Activated CD8-positive, alpha-beta T cell treated with anti-CD3 and anti-CD28 coated beads, Interleukin-2, amount 10 ng/mL, durations not matched to agents 7 days and 5 days (primary cell): Measurements from ENCODE around the gene PRKD1. TPM values are rescaled to one million over a fixed set of nuclear protein-coding genes. Genes with fewer than 3 reads are reported as not detected.

ENCODE experiments used
- ATAC-seq: fragments of 150-1000 bp; cut with Tn5 transposase; one replicate; pipeline ENCODE4 v1.10.0; 2021; ENCODE audit warnings: moderate library complexity
- CTCF ChIA-PET: fragments of 350-600 bp; sonication (Branson Sonifier 250); formaldehyde crosslinking; loops from one replicate; lab custom pipeline; 2021; ENCODE audit warnings: antibody characterized with exemption; lab: Charles Lee
- POLR2A ChIA-PET: fragments of 350-600 bp; sonication (Branson Sonifier 250); formaldehyde crosslinking; loops from one replicate; lab custom pipeline; 2021; ENCODE audit warnings: antibody characterized with exemption; lab: Charles Lee
- DNase-seq: peaks from one replicate; pipeline ENCODE4 v3.0.0-alpha.2; 2020
- H3K27ac Mint-ChIP-seq: one replicate; pipeline ENCODE4 v1.8.0; 2021; ENCODE audit warnings: mild to moderate bottlenecking, mixed read lengths
- H3K27me3 Mint-ChIP-seq: one replicate; pipeline ENCODE4 v1.8.0; 2021; ENCODE audit warnings: low read depth, mixed read lengths
- H3K36me3 Mint-ChIP-seq: one replicate; pipeline ENCODE4 v1.8.0; 2021; ENCODE audit warnings: low read depth, mixed read lengths
- H3K4me1 Mint-ChIP-seq: one replicate; pipeline ENCODE4 v1.8.0; 2021; ENCODE audit warnings: low read depth, mixed read lengths
- H3K4me3 Mint-ChIP-seq: one replicate; pipeline ENCODE4 v1.8.0; 2021; ENCODE audit warnings: mild to moderate bottlenecking, mixed read lengths
- H3K9me3 Mint-ChIP-seq: one replicate; pipeline ENCODE4 v1.8.0; 2022; ENCODE audit warnings: mixed read lengths; ENCODE audit not compliant: insufficient read depth
- total RNA-seq, 2 experiments: library from RNA; stranded (reverse); gene quantifications; one replicate each; pipeline ENCODE4 v1.2.3, GENCODE V29; 2021

PRKD1 gene
- total RNA-seq, 2 experiments from 2014 or later, result not detected

- DNase-seq (no peak), ATAC-seq (no peak)
Measured at GRCh38 chr14:29601616-29602015, 326.0 kb downstream of the PRKD1 start.

GRCh38 chr14:29587761-29588470 is 339.7 kb downstream of the PRKD1 start:
- no peaks in the 10 kb centered on the region for H3K4me1 Mint-ChIP-seq
- POLR2A ChIA-PET, result no interaction called here
- H3K27ac Mint-ChIP-seq, result no peak overlapping the region
- peaks cover 5% of the 10 kb centered on the region for H3K9me3 Mint-ChIP-seq
- H3K27me3 Mint-ChIP-seq, result no peaks in the 10 kb centered on the region
- no peak overlapping the region for H3K4me3 Mint-ChIP-seq
- no peaks in the 10 kb centered on the region for H3K36me3 Mint-ChIP-seq
- ATAC-seq (no peak), DNase-seq (no peak)
- CTCF ChIA-PET, result no interaction called here

More at GRCh38 chr14:29601616-29602015, 326.0 kb downstream of the PRKD1 start:
- H3K36me3 Mint-ChIP-seq, result no peaks in the 10 kb centered on the region
- no peaks in the 10 kb centered on the region for H3K4me1 Mint-ChIP-seq
- no peak overlapping the region for H3K4me3 Mint-ChIP-seq
- ChIA-PET POLR2A (no interaction called here), CTCF (no interaction called here)
- H3K27me3 Mint-ChIP-seq, result no peaks in the 10 kb centered on the region
- H3K9me3 Mint-ChIP-seq, result peaks cover 10% of the 10 kb centered on the region
- no peak overlapping the region for H3K27ac Mint-ChIP-seq

DNA sequence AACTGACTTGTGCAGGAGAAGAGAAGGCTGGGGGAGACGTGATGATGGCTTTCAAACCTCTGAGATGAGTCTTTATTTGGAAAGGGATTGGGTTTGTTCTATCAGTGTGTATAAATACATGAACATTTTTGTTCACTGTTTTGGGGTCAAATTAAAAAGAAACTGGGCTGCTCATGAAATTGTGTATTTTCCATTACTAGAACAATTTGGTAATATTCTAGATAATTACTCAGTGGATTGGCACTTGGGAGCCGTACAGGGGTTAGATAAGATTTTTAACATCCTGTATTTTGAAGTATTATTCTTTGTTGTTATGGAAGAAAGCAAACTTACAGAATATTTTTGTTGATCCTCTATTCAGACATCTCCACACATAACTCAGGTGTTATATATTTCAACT is 340.6 kb downstream of the PRKD1 start:
- Mint-ChIP-seq H3K36me3 (no peaks in the 10 kb centered on the region), H3K4me3 (no peak overlapping the region), H3K9me3 (peaks cover 5% of the 10 kb centered on the region), H3K4me1 (no peaks in the 10 kb centered on the region), H3K27ac (no peak overlapping the region), H3K27me3 (no peaks in the 10 kb centered on the region)
- CTCF ChIA-PET, result no interaction called here
- ATAC-seq, result no peak
- POLR2A ChIA-PET, result no interaction called here
- no peak for DNase-seq

- H3K27ac Mint-ChIP-seq, result no peak overlapping the region
- H3K36me3 Mint-ChIP-seq, result no peaks in the 10 kb centered on the region
- DNase-seq, result no peak
- no peak for ATAC-seq
- H3K27me3 Mint-ChIP-seq, result no peaks in the 10 kb centered on the region
- peaks cover under 1% of the 10 kb centered on the region for H3K9me3 Mint-ChIP-seq
- CTCF ChIA-PET, result no interaction called here
- no peaks in the 10 kb centered on the region for H3K4me1 Mint-ChIP-seq
- POLR2A ChIA-PET, result no interaction called here
- H3K4me3 Mint-ChIP-seq, result no peak overlapping the region
Measured at GRCh38 chr14:29584992-29585391, 342.7 kb downstream of the PRKD1 start.

GRCh38 chr14:29580763-29581162 is 346.9 kb downstream of the PRKD1 start:
- ChIA-PET POLR2A (no interaction called here), CTCF (no interaction called here)
- no peaks in the 10 kb centered on the region for H3K36me3 Mint-ChIP-seq
- DNase-seq (no peak), ATAC-seq (no peak)
- H3K4me1 Mint-ChIP-seq, result no peaks in the 10 kb centered on the region
- H3K4me3 Mint-ChIP-seq, result no peak overlapping the region
- H3K27ac Mint-ChIP-seq, result no peak overlapping the region
- no peaks in the 10 kb centered on the region for H3K27me3 Mint-ChIP-seq
- no peaks in the 10 kb centered on the region for H3K9me3 Mint-ChIP-seq

DNA sequence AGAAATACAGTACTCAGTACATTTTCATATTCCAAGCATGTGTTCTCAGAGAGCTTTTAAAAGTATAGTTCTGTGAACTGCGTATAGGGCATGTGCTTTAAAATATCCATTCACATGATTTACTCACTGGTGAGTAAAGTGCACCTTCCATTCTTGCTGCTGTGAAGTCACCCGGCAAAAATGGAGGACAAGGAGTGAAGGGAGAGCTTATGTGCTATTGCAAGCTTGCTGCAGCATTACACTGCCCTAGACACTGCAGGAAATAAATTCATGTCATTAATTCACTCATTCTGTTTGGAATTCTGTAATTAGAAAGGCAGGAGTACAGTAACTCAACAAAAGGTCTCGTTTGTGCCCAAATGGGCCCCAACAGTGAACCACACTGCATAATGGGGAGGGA is 347.8 kb downstream of the PRKD1 start:
- Mint-ChIP-seq H3K36me3 (no peaks in the 10 kb centered on the region), H3K4me1 (no peaks in the 10 kb centered on the region), H3K27me3 (no peaks in the 10 kb centered on the region), H3K27ac (no peak overlapping the region), H3K4me3 (no peak overlapping the region), H3K9me3 (no peaks in the 10 kb centered on the region)
- ATAC-seq (no peak), DNase-seq (no peak)
- ChIA-PET POLR2A (no interaction called here), CTCF (no interaction called here)

DNA sequence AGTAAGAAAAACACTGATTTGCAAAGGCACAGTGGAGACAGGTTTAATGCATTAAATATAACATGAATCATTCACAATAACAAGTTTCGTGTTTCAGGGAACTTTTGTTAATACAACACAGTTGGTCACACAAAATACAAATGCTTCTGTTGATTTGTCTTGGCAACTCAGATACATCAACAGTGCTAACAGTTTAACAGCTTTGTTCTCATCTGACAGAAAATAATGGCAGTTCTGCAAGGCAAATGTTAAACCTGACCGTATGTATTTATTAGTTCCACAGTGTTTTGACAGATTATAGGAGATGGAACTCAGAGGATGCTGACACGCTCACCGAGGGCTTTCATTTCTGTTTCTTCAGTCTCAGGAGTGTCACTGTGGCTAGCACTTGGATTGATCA is 350.7 kb downstream of the PRKD1 start:
- no peak overlapping the region for H3K4me3 Mint-ChIP-seq
- DNase-seq, result no peak
- no peaks in the 10 kb centered on the region for H3K4me1 Mint-ChIP-seq
- ATAC-seq, result no peak
- CTCF ChIA-PET, result no interaction called here
- no peaks in the 10 kb centered on the region for H3K36me3 Mint-ChIP-seq
- H3K27me3 Mint-ChIP-seq, result no peaks in the 10 kb centered on the region
- POLR2A ChIA-PET, result no interaction called here
- no peaks in the 10 kb centered on the region for H3K9me3 Mint-ChIP-seq
- H3K27ac Mint-ChIP-seq, result no peak overlapping the region

DNA sequence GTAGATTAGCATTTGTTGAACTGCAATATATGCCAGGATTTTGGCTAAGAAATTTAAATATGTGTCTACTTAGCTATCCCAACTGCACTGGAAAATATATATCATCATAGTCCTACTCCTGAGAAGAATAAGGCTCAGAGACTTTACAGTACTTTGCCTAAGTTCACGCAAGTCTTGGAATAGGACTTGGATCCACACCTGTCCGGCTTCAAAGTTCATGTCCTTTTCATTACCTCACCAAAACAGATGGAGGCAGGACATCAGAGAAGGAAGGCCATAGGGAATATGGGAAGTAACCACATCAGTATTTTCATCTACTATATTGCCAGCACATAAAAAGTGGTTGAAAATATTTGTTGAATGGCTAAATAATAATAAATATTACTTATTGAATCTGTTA is 358.5 kb downstream of the PRKD1 start:
- H3K27me3 Mint-ChIP-seq, result no peaks in the 10 kb centered on the region
- H3K27ac Mint-ChIP-seq, result no peak overlapping the region
- H3K36me3 Mint-ChIP-seq, result no peaks in the 10 kb centered on the region
- CTCF ChIA-PET, result no interaction called here
- no peaks in the 10 kb centered on the region for H3K4me1 Mint-ChIP-seq
- no peak for DNase-seq
- H3K9me3 Mint-ChIP-seq, result peaks cover 20% of the 10 kb centered on the region
- H3K4me3 Mint-ChIP-seq, result no peak overlapping the region
- POLR2A ChIA-PET, result no interaction called here
- ATAC-seq, result no peak

- H3K36me3 Mint-ChIP-seq, result no peaks in the 10 kb centered on the region
Measured at GRCh38 chr14:29566194-29566593, 361.5 kb downstream of the PRKD1 start.

GRCh38 chr14:29558516-29558915 is 369.1 kb downstream of the PRKD1 start:
- H3K4me3 Mint-ChIP-seq, result no peak overlapping the region

More at GRCh38 chr14:29566194-29566593, 361.5 kb downstream of the PRKD1 start:
- ATAC-seq (no peak), DNase-seq (no peak)
- Mint-ChIP-seq H3K4me1 (no peaks in the 10 kb centered on the region), H3K9me3 (peaks cover 23% of the 10 kb centered on the region), H3K27me3 (no peaks in the 10 kb centered on the region), H3K27ac (no peak overlapping the region), H3K4me3 (no peak overlapping the region)
- ChIA-PET POLR2A (no interaction called here), CTCF (no interaction called here)

GRCh38 chr14:29554335-29554734 is 373.3 kb downstream of the PRKD1 start:
- Mint-ChIP-seq H3K4me1 (no peaks in the 10 kb centered on the region), H3K27ac (no peak overlapping the region), H3K9me3 (peaks cover 4% of the 10 kb centered on the region), H3K36me3 (no peaks in the 10 kb centered on the region), H3K27me3 (no peaks in the 10 kb centered on the region), H3K4me3 (no peak overlapping the region)
- ChIA-PET CTCF (no interaction called here), POLR2A (no interaction called here)
- no peak for ATAC-seq
- DNase-seq, result no peak

More at GRCh38 chr14:29558516-29558915, 369.1 kb downstream of the PRKD1 start:
- POLR2A ChIA-PET, result no interaction called here
- DNase-seq, result no peak
- ATAC-seq, result no peak
- H3K9me3 Mint-ChIP-seq, result peaks cover 13% of the 10 kb centered on the region
- no peaks in the 10 kb centered on the region for H3K36me3 Mint-ChIP-seq
- CTCF ChIA-PET, result no interaction called here
- H3K4me1 Mint-ChIP-seq, result no peaks in the 10 kb centered on the region
- no peak overlapping the region for H3K27ac Mint-ChIP-seq
- H3K27me3 Mint-ChIP-seq, result no peaks in the 10 kb centered on the region

DNA sequence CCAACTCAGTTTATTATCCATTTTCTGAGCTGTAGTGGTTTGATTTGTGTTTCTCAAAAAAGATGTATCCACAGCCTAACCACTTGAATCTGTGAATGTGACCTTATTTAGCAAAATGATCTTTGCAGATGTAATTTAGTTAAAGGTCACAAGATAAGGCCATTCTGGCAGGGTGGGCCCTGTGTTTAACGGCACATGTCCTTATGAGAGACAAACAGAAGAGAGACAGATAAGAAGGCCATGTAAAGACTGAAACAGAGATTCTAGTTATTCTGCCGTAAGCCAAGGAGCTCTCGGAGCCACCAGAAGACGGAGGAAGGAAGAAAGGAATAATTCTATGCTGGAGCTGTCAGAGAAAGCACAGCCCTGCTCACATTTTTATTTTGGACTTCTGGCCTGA is 374.2 kb downstream of the PRKD1 start:
- Mint-ChIP-seq H3K36me3 (no peaks in the 10 kb centered on the region), H3K4me3 (no peak overlapping the region), H3K27ac (no peak overlapping the region), H3K9me3 (no peaks in the 10 kb centered on the region), H3K4me1 (no peaks in the 10 kb centered on the region), H3K27me3 (no peaks in the 10 kb centered on the region)
- CTCF ChIA-PET, result no interaction called here
- POLR2A ChIA-PET, result no interaction called here
- DNase-seq, result no peak
- no peak for ATAC-seq

DNA sequence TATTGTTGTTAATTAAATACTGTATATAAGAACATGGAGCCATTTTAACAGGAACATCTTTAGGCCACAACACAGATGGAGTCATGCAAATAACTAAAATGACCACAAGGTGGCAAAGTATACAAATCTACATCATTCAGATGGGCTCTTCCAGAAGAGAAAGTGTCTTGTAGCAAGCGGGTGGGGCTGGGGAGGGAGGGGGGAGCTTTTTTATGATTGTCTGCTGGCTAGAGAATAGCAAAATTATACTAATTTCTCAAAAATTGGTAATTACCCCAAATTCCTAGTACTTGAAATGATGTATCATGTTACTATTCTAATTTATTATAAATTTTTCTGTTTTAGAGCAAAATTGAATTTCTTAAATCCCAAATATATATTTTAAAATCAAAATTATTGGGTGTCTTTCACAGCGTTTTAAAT is 378.7 kb downstream of the PRKD1 start:
- H3K4me3 Mint-ChIP-seq, result no peak overlapping the region

More for the DNA sequence above, 378.7 kb downstream of the PRKD1 start:
- ChIA-PET POLR2A (no interaction called here), CTCF (interaction anchor here (1.7 kb wide), 1 partner anchor 666 kb away, joined by 7 read pairs; no protein-coding TSS in a partner anchor)
- DNase-seq, result no peak
- ATAC-seq, result no peak
- Mint-ChIP-seq H3K27me3 (no peaks in the 10 kb centered on the region), H3K27ac (no peak overlapping the region), H3K36me3 (no peaks in the 10 kb centered on the region), H3K9me3 (no peaks in the 10 kb centered on the region), H3K4me1 (no peaks in the 10 kb centered on the region)
